A549 treated with CORT108297 at 1 μM for 4 hours (cell line): Measurements from ENCODE around the gene TMEM35B. TPM values are rescaled to one million over a fixed set of nuclear protein-coding genes. Genes with fewer than 3 reads are reported as not detected.

Experiments used
- total RNA-seq: library from RNA; stranded (reverse); fragments of 200-300 nt; extraction: Qiagen RNA extraction; gene quantifications from 5 replicates; pipeline ENCODE4 v1.2.3, GENCODE V29; 2022

The TMEM35B gene
- total RNA-seq: 16.3 to 19.7 TPM (median 17.8 TPM) in 5 replicates

GRCh38 chr1:34984793-34985608, at the start of gene TMEM35B:
Gene TMEM35B (minus strand): TSS chr1:34985347. CDS start chr1:34985305, 42 bp downstream.

Other genes with a start within 250 kb of the TMEM35B start
- 0.06 to 0.13 TPM (median 0.09 TPM) in 4 of 5 replicates, not detected in the other for gene GJB5, start 230.3 kb downstream of the TMEM35B start, total RNA-seq
- gene GJB4, start 225.6 kb downstream of the TMEM35B start, total RNA-seq: 0.07 to 0.13 TPM (median 0.10 TPM) in 4 of 5 replicates, not detected in the other
- gene GJB3, start 204.1 kb downstream of the TMEM35B start, total RNA-seq: 4.8 to 10.0 TPM (median 7.4 TPM) in 5 replicates
- not detected in 5 replicates for gene GJA4, start 192.3 kb downstream of the TMEM35B start, total RNA-seq
- 42.5 to 59.0 TPM (median 57.7 TPM) in 5 replicates for gene SMIM12, start 125.6 kb downstream of the TMEM35B start, total RNA-seq
- gene DLGAP3, start 55.7 kb downstream of the TMEM35B start, total RNA-seq: 0.24 to 0.42 TPM (median 0.35 TPM) in 5 replicates
- 4.4 to 5.2 TPM (median 5.0 TPM) in 5 replicates for gene ZMYM6, start 46.6 kb upstream of the TMEM35B start, total RNA-seq
- 4.6 to 7.5 TPM (median 6.5 TPM) in 5 replicates for gene ZMYM1, start 94.0 kb upstream of the TMEM35B start, total RNA-seq
- gene SFPQ, start 207.8 kb upstream of the TMEM35B start, total RNA-seq: 181 to 331 TPM (median 193 TPM) in 5 replicates